AG09309 (cell line): ENCODE data around the gene KLRC3.
"Not testable (repeated sequence)": the region's sequence is repeated elsewhere in the genome, so short reads cannot be mapped to it uniquely, and the experiment has no call there.

ENCODE experiments used
- DNase-seq: peaks from one replicate; pipeline ENCODE4 v3.0.0-alpha.2; 2010; ENCODE audit warnings: low read depth
- H3K4me3 ChIP-seq: 2 replicates; pipeline ENCODE4 v1.5.1; 2011; ENCODE audit warnings: mild to moderate bottlenecking, low read depth, low read length, moderate library complexity; ENCODE audit not compliant: control insufficient read depth
- CTCF ChIP-seq: IDR thresholded peaks from 2 replicates; pipeline ENCODE4 v1.5.1; 2011; ENCODE audit warnings: mild to moderate bottlenecking, low read depth, low read length, inconsistent platforms; ENCODE audit not compliant: insufficient read depth, control insufficient read depth; ENCODE audit errors: missing control alignments

Gene KLRC3

GRCh38 chr12:10408842-10409241, 11.6 kb downstream of the KLRC3 start:
- no peak overlapping the region for H3K4me3 ChIP-seq
- TF ChIP-seq CTCF = no peak
- no peak for DNase-seq

GRCh38 chr12:10406725-10407124, 13.7 kb downstream of the KLRC3 start:
- TF ChIP-seq CTCF = no peak
- no peak overlapping the region for H3K4me3 ChIP-seq
- DNase-seq = no peak

- DNase-seq = no peak
- TF ChIP-seq CTCF = no peak
- H3K4me3 ChIP-seq = no peak overlapping the region
Measured at GRCh38 chr12:10405294-10405693, 15.1 kb downstream of the KLRC3 start.

- DNase-seq = no peak
- no peak for TF ChIP-seq CTCF
- H3K4me3 ChIP-seq = no peak overlapping the region
Measured at GRCh38 chr12:10404798-10405197, 15.6 kb downstream of the KLRC3 start.

GRCh38 chr12:10400829-10401228, 19.6 kb downstream of the KLRC3 start:
- TF ChIP-seq CTCF = no peak
- no peak overlapping the region for H3K4me3 ChIP-seq
- DNase-seq = no peak

- no peak overlapping the region for H3K4me3 ChIP-seq
- DNase-seq = no peak
- no peak for TF ChIP-seq CTCF
Measured at GRCh38 chr12:10398168-10398567, 22.2 kb downstream of the KLRC3 start.

GRCh38 chr12:10397296-10397695, 23.1 kb downstream of the KLRC3 start:
- TF ChIP-seq CTCF = no peak
- no peak overlapping the region for H3K4me3 ChIP-seq
- no peak for DNase-seq

GRCh38 chr12:10396176-10396575, 24.2 kb downstream of the KLRC3 start:
- not testable (repeated sequence) for DNase-seq, H3K4me3 ChIP-seq
